ENCODE results near the gene NUP210L. TPM values are rescaled to one million over a fixed set of nuclear protein-coding genes. Genes with fewer than 3 reads are reported as not detected.

Gene NUP210L
- total RNA-seq, 1 donor from 2014 or later: 0.05 TPM

DNA sequence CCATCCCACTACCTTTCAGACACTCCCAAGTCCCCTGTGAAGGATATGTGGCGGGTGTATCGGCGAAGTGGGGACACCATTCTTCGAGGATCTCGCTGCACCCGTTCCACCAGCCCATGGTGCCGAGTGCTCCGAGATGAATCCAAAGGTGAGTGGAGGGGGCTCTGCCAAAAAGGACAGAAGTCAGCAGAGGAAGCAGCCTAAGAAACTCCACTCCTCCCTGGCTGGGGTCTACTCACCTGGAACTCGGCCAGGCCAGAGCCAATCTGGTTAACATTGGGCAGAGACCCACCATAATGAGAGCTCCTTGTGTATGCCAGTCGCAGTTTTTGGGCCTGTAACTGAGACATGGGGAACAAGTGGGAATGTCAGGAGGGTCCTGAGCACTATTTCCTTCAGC is 200.0 kb downstream of the NUP210L start:
- Mint-ChIP-seq H3K36me3 (ENCODE audit: insufficient read depth) (peaks cover 8% of the 10 kb centered on the region), H3K9me3 (ENCODE audit: low read depth) (no peaks in the 10 kb centered on the region), H3K4me1 (ENCODE audit: low read depth) (peaks cover 22% of the 10 kb centered on the region), H3K4me3 (ENCODE audit: low read depth) (no peak overlapping the region), H3K27me3 (no peaks in the 10 kb centered on the region), H3K27ac (peak overlapping the region; percentile 12)
- TF ChIP-seq, protein P1, sequence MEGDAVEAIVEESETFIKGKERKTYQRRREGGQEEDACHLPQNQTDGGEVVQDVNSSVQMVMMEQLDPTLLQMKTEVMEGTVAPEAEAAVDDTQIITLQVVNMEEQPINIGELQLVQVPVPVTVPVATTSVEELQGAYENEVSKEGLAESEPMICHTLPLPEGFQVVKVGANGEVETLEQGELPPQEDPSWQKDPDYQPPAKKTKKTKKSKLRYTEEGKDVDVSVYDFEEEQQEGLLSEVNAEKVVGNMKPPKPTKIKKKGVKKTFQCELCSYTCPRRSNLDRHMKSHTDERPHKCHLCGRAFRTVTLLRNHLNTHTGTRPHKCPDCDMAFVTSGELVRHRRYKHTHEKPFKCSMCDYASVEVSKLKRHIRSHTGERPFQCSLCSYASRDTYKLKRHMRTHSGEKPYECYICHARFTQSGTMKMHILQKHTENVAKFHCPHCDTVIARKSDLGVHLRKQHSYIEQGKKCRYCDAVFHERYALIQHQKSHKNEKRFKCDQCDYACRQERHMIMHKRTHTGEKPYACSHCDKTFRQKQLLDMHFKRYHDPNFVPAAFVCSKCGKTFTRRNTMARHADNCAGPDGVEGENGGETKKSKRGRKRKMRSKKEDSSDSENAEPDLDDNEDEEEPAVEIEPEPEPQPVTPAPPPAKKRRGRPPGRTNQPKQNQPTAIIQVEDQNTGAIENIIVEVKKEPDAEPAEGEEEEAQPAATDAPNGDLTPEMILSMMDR (IDR thresholded peaks at IDR 0.05; ENCODE audit: unreplicated experiment): no peak
- DNase-seq (ENCODE audit: low spot score, unreplicated experiment): no peak

DNA sequence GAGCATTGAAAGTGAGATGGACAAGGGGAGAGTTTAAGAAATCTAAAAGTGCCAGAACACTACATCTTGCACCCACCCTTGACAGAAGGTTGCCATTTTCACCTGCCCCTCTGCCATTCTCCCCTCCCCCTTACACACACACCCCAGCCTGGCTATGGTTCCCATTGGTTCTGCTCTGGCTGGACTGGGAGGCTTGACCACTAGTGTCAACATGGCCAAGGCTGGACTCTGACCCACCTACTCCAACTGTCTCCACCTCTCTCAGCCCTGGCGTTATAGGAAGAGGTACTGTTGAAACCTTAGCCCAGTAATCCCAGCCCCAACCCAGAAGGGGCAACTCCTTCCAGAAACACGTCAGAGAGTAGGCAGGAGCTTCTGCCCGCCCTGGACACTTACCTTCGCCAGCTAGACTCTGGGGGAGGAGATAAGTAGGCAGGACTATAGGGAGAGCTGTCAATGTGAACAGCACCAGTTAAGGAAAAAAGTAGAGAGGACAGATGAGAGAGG is 201.0 kb downstream of the NUP210L start:
- peak overlapping the region; percentile 12 for H3K27ac Mint-ChIP-seq
- H3K9me3 Mint-ChIP-seq (ENCODE audit: low read depth): no peaks in the 10 kb centered on the region
- H3K36me3 Mint-ChIP-seq (ENCODE audit: insufficient read depth): peaks cover 8% of the 10 kb centered on the region
- H3K4me3 Mint-ChIP-seq (ENCODE audit: low read depth): no peak overlapping the region
- no peak for DNase-seq (ENCODE audit: low spot score, unreplicated experiment)
- no peaks in the 10 kb centered on the region for H3K27me3 Mint-ChIP-seq
- H3K4me1 Mint-ChIP-seq (ENCODE audit: low read depth): peaks cover 22% of the 10 kb centered on the region
- TF ChIP-seq, protein P1 (IDR thresholded peaks at IDR 0.05; ENCODE audit: unreplicated experiment): no peak

DNA sequence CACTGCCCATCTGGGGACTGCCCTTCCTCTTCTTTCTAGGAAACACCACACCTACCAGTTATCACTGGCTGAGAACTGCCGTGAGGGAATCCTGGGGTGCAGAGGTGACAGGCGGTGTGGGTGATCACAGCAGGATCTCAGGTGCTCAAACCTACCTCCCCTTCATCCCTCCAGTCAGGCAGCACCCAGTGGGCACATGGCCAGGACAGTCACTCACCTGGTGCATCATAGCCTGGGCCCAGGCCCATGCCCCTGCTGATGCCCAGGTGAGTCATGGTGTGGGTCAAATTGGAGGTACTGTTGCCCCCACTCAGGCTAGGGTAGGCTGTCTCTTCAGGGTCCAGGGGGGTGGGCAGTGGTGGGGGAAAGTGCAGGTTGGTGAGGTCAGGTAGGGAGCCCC is 203.1 kb downstream of the NUP210L start:
- no peak overlapping the region for H3K27ac Mint-ChIP-seq
- H3K36me3 Mint-ChIP-seq (ENCODE audit: insufficient read depth): peaks cover 11% of the 10 kb centered on the region
- H3K4me3 Mint-ChIP-seq (ENCODE audit: low read depth): no peak overlapping the region
- H3K9me3 Mint-ChIP-seq (ENCODE audit: low read depth): no peaks in the 10 kb centered on the region
- no peaks in the 10 kb centered on the region for H3K27me3 Mint-ChIP-seq
- H3K4me1 Mint-ChIP-seq (ENCODE audit: low read depth): peaks cover 11% of the 10 kb centered on the region
- no peak for DNase-seq (ENCODE audit: low spot score, unreplicated experiment)
- TF ChIP-seq, protein P1 (IDR thresholded peaks at IDR 0.05; ENCODE audit: unreplicated experiment): no peak

DNA sequence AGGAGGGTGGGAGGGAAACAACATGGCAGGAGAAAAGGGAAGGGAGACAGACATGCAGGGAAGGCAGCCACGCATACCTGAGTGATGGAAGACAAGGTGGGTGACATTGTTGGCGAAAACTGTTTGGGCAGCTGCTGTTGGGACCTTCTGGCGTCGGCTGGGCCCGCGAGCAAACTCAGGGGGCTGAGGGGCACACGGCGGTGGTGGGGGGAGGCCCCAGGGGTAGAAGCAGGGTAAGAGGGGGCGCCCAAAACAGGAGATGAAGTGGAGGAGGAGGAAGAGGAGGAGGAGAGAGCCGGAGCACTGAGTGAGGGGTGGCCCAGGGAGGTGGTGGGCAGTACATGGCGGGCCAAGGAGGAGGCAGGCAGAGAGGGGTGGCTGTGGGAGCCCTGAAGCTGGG is 203.7 kb downstream of the NUP210L start:
- no peaks in the 10 kb centered on the region for H3K9me3 Mint-ChIP-seq (ENCODE audit: low read depth)
- H3K4me1 Mint-ChIP-seq (ENCODE audit: low read depth): peaks cover 9% of the 10 kb centered on the region
- no peak for DNase-seq (ENCODE audit: low spot score, unreplicated experiment)
- TF ChIP-seq, protein P1 (IDR thresholded peaks at IDR 0.05; ENCODE audit: unreplicated experiment): no peak
- peaks cover 11% of the 10 kb centered on the region for H3K36me3 Mint-ChIP-seq (ENCODE audit: insufficient read depth)
- H3K27me3 Mint-ChIP-seq: no peaks in the 10 kb centered on the region
- H3K4me3 Mint-ChIP-seq (ENCODE audit: low read depth): no peak overlapping the region
- H3K27ac Mint-ChIP-seq: no peak overlapping the region

DNA sequence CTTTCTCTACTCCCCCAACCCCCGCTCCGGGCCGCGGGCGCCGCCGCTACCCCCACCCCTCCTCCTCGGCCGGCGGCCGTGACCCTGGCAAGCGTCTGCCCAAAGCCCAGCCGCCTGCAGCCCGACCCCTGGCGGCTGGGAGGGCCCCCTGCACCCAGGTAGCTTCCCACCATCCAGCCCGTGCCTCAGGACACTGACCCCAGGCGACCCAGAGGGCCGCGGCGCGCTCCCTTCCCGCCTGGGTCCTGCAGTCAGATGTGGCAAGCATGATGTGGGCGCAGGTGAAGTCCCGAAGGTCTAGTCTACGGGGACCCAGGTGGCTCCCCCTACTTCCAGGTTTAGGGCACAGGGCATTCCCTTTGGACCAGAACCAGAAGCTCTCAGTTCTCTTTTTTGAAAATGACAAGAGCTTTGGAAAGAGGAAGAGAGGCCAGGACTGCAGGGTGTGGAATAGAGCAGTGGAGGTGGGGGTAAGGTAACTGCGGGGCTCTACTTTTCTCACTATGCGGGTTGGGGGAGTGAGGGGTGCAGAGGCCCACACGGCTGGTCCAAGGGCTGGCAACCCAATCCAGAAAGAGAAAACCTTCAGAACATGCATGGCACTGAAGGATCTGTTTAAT is 208.1 kb downstream of the NUP210L start, which contains the start of gene DENND4B:
Gene DENND4B (minus strand): TSS at position 97 of the 620 bp plus-strand sequence. CDS start 2,344 bp downstream, outside the sequence.
- TF ChIP-seq, protein P1 (IDR thresholded peaks at IDR 0.05; ENCODE audit: unreplicated experiment): peak; percentile 91
- no peaks in the 10 kb centered on the region for H3K27me3 Mint-ChIP-seq
- peaks cover 9% of the 10 kb centered on the region for H3K36me3 Mint-ChIP-seq (ENCODE audit: insufficient read depth)
- peak within 1 kb of the TSS; percentile 94 for H3K27ac Mint-ChIP-seq
- no peaks in the 10 kb centered on the region for H3K9me3 Mint-ChIP-seq (ENCODE audit: low read depth)
- H3K4me3 Mint-ChIP-seq (ENCODE audit: low read depth): peak within 1 kb of the TSS; percentile 75
- peak; percentile 77 for DNase-seq (ENCODE audit: low spot score, unreplicated experiment)
- H3K4me1 Mint-ChIP-seq (ENCODE audit: low read depth): peaks cover 7% of the 10 kb centered on the region
